ENCODE data around the gene SH3BGR.

DNA sequence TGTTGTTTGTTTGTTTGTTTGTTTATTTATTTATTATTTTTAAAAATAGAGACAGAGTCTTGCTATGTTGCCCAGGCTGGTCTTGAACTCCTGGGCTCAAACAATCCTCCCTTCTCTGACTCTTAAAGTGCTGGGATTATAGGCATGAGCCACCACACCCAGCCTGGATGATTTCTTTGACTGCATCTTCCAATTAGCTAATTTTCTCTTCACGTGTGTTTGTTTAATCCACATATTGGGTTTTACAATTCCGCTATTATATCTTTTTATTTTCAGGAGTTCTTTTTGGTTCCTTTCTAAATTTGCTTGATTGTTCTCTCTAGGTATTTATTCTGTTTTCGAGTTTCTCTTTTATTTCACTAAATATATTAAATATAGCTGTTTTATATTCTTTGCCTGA is 19.8 kb downstream of the SH3BGR start:
- TF ChIP-seq, protein P1, sequence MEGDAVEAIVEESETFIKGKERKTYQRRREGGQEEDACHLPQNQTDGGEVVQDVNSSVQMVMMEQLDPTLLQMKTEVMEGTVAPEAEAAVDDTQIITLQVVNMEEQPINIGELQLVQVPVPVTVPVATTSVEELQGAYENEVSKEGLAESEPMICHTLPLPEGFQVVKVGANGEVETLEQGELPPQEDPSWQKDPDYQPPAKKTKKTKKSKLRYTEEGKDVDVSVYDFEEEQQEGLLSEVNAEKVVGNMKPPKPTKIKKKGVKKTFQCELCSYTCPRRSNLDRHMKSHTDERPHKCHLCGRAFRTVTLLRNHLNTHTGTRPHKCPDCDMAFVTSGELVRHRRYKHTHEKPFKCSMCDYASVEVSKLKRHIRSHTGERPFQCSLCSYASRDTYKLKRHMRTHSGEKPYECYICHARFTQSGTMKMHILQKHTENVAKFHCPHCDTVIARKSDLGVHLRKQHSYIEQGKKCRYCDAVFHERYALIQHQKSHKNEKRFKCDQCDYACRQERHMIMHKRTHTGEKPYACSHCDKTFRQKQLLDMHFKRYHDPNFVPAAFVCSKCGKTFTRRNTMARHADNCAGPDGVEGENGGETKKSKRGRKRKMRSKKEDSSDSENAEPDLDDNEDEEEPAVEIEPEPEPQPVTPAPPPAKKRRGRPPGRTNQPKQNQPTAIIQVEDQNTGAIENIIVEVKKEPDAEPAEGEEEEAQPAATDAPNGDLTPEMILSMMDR (conservative IDR thresholded peaks at IDR 0.05; ENCODE audit: low read depth, low read length) = no peak
- TF ChIP-seq, protein P2, sequence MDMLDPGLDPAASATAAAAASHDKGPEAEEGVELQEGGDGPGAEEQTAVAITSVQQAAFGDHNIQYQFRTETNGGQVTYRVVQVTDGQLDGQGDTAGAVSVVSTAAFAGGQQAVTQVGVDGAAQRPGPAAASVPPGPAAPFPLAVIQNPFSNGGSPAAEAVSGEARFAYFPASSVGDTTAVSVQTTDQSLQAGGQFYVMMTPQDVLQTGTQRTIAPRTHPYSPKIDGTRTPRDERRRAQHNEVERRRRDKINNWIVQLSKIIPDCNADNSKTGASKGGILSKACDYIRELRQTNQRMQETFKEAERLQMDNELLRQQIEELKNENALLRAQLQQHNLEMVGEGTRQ (IDR thresholded peaks at IDR 0.05; ENCODE audit: low read depth, low read length) = no peak
- no peak for TF ChIP-seq CEBPB (IDR thresholded peaks at IDR 0.05; ENCODE audit: low read depth, low read length)
- no peak for TF ChIP-seq POLR2A (IDR thresholded peaks at IDR 0.05; ENCODE audit: low read depth, low read length)
- no peak for TF ChIP-seq RCOR1 (IDR thresholded peaks at IDR 0.05; ENCODE audit: insufficient replicate concordance, low read length)
- no peak for TF ChIP-seq RFX5 (IDR thresholded peaks at IDR 0.05; ENCODE audit: low read depth, low read length)
- no peak for TF ChIP-seq RAD21 (IDR thresholded peaks at IDR 0.05; ENCODE audit: low read length)
- no peak for TF ChIP-seq ELK1 (IDR thresholded peaks at IDR 0.05; ENCODE audit: borderline replicate concordance, low read depth, low read length)
- TF ChIP-seq MAZ (IDR thresholded peaks at IDR 0.05; ENCODE audit: borderline replicate concordance, low read depth, low read length) = no peak
- TF ChIP-seq BHLHE40 (IDR thresholded peaks at IDR 0.05; ENCODE audit: low read depth, low read length) = no peak
- TF ChIP-seq MAFK (IDR thresholded peaks at IDR 0.05; ENCODE audit: low read depth, low read length) = no peak
- no peak for TF ChIP-seq FOS (IDR thresholded peaks at IDR 0.05; ENCODE audit: low read depth, low read length)
- TF ChIP-seq SMC3 (IDR thresholded peaks at IDR 0.05; ENCODE audit: low read depth, low read length) = no peak

Measured in IMR-90 (cell line).